ENCODE measurements around the gene PTCD1.

Gene PTCD1

DNA sequence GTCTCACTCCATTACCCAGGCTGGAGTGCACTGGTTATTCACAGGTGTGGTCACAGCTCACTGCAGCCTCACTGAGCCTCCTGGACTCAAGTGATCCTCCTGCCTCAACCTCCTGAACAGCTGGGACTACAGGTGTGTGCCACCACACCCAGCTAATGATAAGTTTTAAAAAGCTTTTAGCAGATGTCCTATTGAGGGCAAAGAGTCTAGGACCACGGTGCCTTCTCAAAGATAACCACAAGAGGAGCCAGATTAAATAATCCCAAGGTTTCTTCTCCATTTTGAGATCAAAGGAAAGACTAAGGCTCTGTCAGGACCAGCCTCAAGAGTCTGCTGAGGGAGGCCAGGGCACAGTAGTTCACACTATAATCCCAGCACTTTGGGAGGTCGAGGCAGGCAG lies 22.6 kb upstream of the PTCD1 start:
- Histone ChIP-seq H3K36me3 (ENCODE audit: insufficient read depth, low read length) (peaks cover 9% of the 10 kb centered on the region), H3K79me2 (ENCODE audit: control insufficient read depth, insufficient read depth, low read length, unreplicated experiment) (peaks cover 69% of the 10 kb centered on the region), H3K27me3 (ENCODE audit: insufficient read depth, low read length) (no peaks in the 10 kb centered on the region), H3K4me1 (ENCODE audit: control insufficient read depth, insufficient read depth, low read length, unreplicated experiment) (no peaks in the 10 kb centered on the region), H2AFZ (ENCODE audit: low read length, unreplicated experiment) (no peak overlapping the region), H3K4me3 (ENCODE audit: low read depth, low read length) (no peak overlapping the region), H3K27ac (ENCODE audit: low read depth, low read length) (no peak overlapping the region)

DNA sequence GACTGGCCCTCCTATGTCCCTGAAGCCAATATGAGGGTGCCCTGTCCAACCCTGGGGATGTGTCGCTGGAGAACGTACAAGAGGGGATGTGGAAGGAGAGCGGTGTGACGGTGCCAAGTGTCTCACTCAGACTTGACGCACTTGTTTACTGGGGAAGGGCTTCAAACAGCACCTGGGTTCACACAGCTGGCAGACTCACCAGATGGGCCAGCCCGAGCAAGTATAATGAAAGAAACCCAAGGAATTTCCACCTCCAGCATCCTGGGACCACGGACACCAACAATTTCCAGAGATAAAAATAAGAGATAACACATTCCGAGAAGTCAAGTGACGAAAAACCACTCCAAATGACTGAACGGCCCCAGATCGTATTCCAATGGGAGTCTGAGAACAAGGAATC lies 22.1 kb upstream of the PTCD1 start:
- H3K79me2 ChIP-seq (ENCODE audit: control insufficient read depth, insufficient read depth, low read length, unreplicated experiment): peaks cover 64% of the 10 kb centered on the region
- no peaks in the 10 kb centered on the region for H3K4me1 ChIP-seq (ENCODE audit: control insufficient read depth, insufficient read depth, low read length, unreplicated experiment)
- H2AFZ ChIP-seq (ENCODE audit: low read length, unreplicated experiment): no peak overlapping the region
- no peaks in the 10 kb centered on the region for H3K27me3 ChIP-seq (ENCODE audit: insufficient read depth, low read length)
- H3K27ac ChIP-seq (ENCODE audit: low read depth, low read length): no peak overlapping the region
- H3K36me3 ChIP-seq (ENCODE audit: insufficient read depth, low read length): peaks cover 9% of the 10 kb centered on the region
- H3K4me3 ChIP-seq (ENCODE audit: low read depth, low read length): no peak overlapping the region

DNA sequence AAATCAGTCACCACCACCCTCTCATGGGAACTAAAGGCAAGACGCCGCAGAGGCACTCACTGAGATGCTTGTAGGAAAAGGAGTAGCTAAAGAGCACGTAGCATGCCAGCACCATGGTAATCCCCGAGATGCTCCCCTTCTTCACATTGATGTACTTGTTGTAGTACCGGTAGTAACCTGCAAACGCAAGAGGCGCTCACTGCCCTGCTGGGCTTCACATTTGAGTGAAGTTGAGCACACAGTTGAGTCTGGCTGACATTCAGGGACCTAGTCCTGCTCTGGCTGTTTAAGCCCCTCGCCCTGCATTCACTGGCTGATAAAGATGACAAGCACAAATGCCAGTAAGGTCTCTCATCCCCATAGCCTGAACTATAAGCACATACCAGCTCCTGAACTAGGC lies 20.5 kb upstream of the PTCD1 start:
- no peaks in the 10 kb centered on the region for H3K4me1 ChIP-seq (ENCODE audit: control insufficient read depth, insufficient read depth, low read length, unreplicated experiment)
- H3K27me3 ChIP-seq (ENCODE audit: insufficient read depth, low read length): no peaks in the 10 kb centered on the region
- H3K79me2 ChIP-seq (ENCODE audit: control insufficient read depth, insufficient read depth, low read length, unreplicated experiment): peaks cover 48% of the 10 kb centered on the region
- peaks cover 13% of the 10 kb centered on the region for H3K36me3 ChIP-seq (ENCODE audit: insufficient read depth, low read length)
- H2AFZ ChIP-seq (ENCODE audit: low read length, unreplicated experiment): no peak overlapping the region
- no peak overlapping the region for H3K4me3 ChIP-seq (ENCODE audit: low read depth, low read length)
- no peak overlapping the region for H3K27ac ChIP-seq (ENCODE audit: low read depth, low read length)

DNA sequence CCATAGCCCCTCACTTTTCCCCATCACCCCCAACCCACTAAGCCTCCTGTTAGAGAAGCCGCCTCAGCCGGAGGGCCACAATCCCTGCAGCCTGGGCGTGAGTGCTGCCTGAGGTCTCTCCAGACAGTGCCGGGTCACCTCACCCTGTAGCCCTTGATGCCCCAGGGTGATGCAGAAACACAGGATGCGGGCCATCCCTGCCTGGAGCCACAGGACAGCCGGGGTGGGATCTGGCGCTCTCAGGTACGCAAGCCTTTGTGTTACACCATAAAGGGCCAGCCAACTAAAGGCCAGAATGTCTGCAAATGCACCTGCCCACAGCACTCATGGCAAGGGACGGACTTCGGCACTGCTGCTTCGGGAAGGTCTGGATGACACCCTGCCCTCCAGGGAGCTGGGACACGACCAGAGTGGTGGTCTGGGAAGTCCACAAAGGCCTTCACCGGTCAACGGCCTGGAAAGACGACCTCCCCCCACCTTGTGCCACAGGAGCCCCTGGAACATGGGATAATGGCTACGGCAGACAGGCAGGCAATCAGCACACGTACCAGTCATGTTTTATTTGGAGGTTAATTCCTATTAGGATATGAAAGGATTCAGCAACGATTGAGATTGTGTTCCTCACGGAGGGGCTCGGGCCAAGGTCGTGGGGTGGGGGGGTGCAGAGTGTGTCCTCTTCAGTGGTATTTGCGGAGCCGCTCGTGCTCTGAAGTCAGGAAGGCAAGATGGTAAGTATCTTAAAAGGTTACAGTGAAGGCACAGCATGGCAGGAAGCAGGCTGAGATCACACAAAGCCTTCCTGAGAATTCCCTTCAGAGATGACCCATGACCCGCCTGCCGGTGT lies 19.3 kb upstream of the PTCD1 start:
- Histone ChIP-seq H2AFZ (ENCODE audit: low read length, unreplicated experiment) (no peak overlapping the region), H3K79me2 (ENCODE audit: control insufficient read depth, insufficient read depth, low read length, unreplicated experiment) (peaks cover 36% of the 10 kb centered on the region), H3K4me3 (ENCODE audit: low read depth, low read length) (no peak overlapping the region), H3K27ac (ENCODE audit: low read depth, low read length) (no peak overlapping the region), H3K36me3 (ENCODE audit: insufficient read depth, low read length) (peaks cover 10% of the 10 kb centered on the region), H3K27me3 (ENCODE audit: insufficient read depth, low read length) (no peaks in the 10 kb centered on the region), H3K4me1 (ENCODE audit: control insufficient read depth, insufficient read depth, low read length, unreplicated experiment) (no peaks in the 10 kb centered on the region)

DNA sequence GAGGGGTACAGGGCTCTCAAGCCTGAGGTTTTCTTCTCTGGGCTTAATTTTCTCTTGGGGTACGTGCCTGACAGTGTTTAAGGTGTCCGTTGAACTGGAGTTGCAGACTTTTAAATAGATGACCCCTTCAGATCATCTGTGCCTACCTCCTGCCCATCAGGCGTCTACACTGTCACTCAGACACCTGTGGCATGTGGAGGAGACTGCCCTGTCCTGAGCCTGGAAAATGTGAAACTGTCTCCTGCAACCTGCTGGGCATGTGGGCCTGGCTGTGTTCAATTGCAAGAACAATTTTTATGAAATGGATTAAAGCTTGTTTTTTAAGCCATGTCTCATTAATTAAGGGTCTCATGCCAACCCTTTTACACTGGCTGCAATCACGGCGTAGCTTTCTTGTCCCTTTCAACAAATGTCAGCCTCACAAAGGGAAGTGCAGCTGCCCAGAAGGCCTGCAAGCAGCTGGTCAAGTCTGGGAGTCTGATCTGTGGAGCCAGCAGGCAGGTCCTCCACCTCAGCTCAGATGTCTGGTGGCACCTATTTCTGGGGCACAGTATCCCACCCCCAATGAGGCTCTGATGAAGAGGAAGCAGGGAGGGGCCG lies 18.6 kb upstream of the PTCD1 start:
- Histone ChIP-seq H3K4me3 (ENCODE audit: low read depth, low read length) (no peak overlapping the region), H3K4me1 (ENCODE audit: control insufficient read depth, insufficient read depth, low read length, unreplicated experiment) (no peaks in the 10 kb centered on the region), H2AFZ (ENCODE audit: low read length, unreplicated experiment) (no peak overlapping the region), H3K27me3 (ENCODE audit: insufficient read depth, low read length) (no peaks in the 10 kb centered on the region), H3K27ac (ENCODE audit: low read depth, low read length) (no peak overlapping the region), H3K79me2 (ENCODE audit: control insufficient read depth, insufficient read depth, low read length, unreplicated experiment) (peaks cover 30% of the 10 kb centered on the region), H3K36me3 (ENCODE audit: insufficient read depth, low read length) (peaks cover 10% of the 10 kb centered on the region)

DNA sequence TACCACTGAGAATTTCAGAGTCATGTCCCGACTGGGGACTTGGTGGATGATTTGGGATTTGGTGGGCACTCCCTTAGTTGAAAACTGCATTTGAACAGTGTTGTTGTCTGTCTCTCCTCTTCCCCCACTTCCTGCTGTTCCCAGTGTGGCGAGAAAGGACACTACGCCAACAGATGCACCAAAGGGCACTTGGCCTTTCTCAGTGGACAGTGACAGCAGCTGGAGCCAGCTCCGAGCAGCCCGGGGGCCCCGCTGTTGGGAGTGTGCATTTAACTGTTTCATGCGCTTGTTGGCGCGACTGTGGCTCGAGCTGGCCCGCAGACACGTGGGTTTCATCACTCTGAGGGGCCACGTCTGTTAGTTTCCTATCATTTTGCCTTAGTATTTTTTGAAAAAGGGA lies 17.7 kb upstream of the PTCD1 start:
- H2AFZ ChIP-seq (ENCODE audit: low read length, unreplicated experiment): no peak overlapping the region
- H3K36me3 ChIP-seq (ENCODE audit: insufficient read depth, low read length): peaks cover 10% of the 10 kb centered on the region
- no peaks in the 10 kb centered on the region for H3K4me1 ChIP-seq (ENCODE audit: control insufficient read depth, insufficient read depth, low read length, unreplicated experiment)
- no peak overlapping the region for H3K4me3 ChIP-seq (ENCODE audit: low read depth, low read length)
- no peaks in the 10 kb centered on the region for H3K27me3 ChIP-seq (ENCODE audit: insufficient read depth, low read length)
- H3K27ac ChIP-seq (ENCODE audit: low read depth, low read length): no peak overlapping the region
- H3K79me2 ChIP-seq (ENCODE audit: control insufficient read depth, insufficient read depth, low read length, unreplicated experiment): peaks cover 22% of the 10 kb centered on the region

DNA sequence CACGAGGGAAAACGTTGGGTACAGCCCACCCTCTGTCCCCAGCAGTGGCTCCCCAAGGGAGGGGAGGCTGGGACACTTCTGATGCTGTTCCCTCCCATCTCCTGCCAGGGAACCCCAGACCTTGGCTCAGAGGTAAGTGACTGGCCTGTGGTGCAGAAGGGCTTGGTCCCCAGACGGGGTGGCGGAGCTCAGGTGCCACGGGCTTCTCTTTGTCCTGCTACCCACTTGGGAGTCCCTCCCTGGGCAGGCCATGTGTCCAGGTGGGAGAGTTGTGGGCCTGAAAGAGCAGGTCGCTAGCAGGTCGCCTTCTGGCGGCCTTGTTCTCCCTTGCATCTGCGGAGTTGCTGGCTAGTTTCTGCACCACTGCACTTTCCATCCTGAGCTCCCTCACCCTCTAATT lies 17.3 kb upstream of the PTCD1 start:
- no peaks in the 10 kb centered on the region for H3K27me3 ChIP-seq (ENCODE audit: insufficient read depth, low read length)
- H2AFZ ChIP-seq (ENCODE audit: low read length, unreplicated experiment): no peak overlapping the region
- peaks cover 10% of the 10 kb centered on the region for H3K36me3 ChIP-seq (ENCODE audit: insufficient read depth, low read length)
- no peak overlapping the region for H3K27ac ChIP-seq (ENCODE audit: low read depth, low read length)
- H3K79me2 ChIP-seq (ENCODE audit: control insufficient read depth, insufficient read depth, low read length, unreplicated experiment): peaks cover 18% of the 10 kb centered on the region
- H3K4me3 ChIP-seq (ENCODE audit: low read depth, low read length): no peak overlapping the region
- no peaks in the 10 kb centered on the region for H3K4me1 ChIP-seq (ENCODE audit: control insufficient read depth, insufficient read depth, low read length, unreplicated experiment)

DNA sequence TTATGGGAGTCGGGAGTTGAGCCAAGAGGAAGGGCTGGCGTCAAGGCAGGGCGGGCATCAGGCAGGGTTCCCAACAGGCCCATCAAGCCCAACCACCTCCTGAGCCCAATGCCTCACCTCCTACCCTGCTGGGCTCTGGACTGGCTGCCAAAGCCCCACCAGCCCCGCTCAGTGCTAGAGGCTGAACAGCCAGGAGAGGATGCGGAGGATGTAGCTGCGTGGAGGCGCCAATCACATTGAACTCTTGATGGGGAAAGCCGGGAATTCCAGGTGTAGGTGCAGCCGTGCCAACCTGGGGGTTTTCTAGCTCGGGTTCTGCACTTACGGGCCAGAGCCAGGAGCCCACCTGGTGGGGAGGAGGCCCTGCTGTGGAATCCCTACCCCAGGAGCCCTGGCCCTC lies 14.5 kb upstream of the PTCD1 start:
- Histone ChIP-seq H3K79me2 (ENCODE audit: control insufficient read depth, insufficient read depth, low read length, unreplicated experiment) (no peaks in the 10 kb centered on the region), H3K4me3 (ENCODE audit: low read depth, low read length) (no peak overlapping the region), H2AFZ (ENCODE audit: low read length, unreplicated experiment) (no peak overlapping the region), H3K27me3 (ENCODE audit: insufficient read depth, low read length) (no peaks in the 10 kb centered on the region), H3K27ac (ENCODE audit: low read depth, low read length) (no peak overlapping the region), H3K4me1 (ENCODE audit: control insufficient read depth, insufficient read depth, low read length, unreplicated experiment) (no peaks in the 10 kb centered on the region), H3K36me3 (ENCODE audit: insufficient read depth, low read length) (peaks cover 20% of the 10 kb centered on the region; the same call in 1 of the 2 replicates)

DNA sequence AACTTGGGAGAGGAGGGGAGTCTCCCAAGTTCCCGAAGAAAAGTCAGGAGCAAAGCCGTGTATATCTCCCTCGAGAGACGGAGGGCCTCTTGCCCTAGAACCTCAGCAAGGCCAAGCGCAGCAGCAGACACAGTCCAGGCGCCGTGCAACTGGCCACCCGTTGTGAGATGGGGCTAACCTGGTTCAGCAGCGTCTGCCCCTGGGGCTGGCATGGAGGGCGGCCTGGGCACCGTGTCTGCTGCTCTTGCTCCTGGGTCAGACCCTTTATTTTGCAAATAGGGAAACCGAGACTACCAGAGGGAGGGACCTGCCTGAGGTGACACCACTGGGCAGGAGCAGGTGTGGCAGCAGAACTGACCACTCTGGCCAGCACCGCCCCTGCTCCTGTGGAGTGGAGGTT lies 13.9 kb upstream of the PTCD1 start:
- no peaks in the 10 kb centered on the region for H3K79me2 ChIP-seq (ENCODE audit: control insufficient read depth, insufficient read depth, low read length, unreplicated experiment)
- no peaks in the 10 kb centered on the region for H3K4me1 ChIP-seq (ENCODE audit: control insufficient read depth, insufficient read depth, low read length, unreplicated experiment)
- peaks cover 20% of the 10 kb centered on the region; the same call in 1 of the 2 replicates for H3K36me3 ChIP-seq (ENCODE audit: insufficient read depth, low read length)
- no peaks in the 10 kb centered on the region for H3K27me3 ChIP-seq (ENCODE audit: insufficient read depth, low read length)
- H3K27ac ChIP-seq (ENCODE audit: low read depth, low read length): no peak overlapping the region
- H2AFZ ChIP-seq (ENCODE audit: low read length, unreplicated experiment): no peak overlapping the region
- no peak overlapping the region for H3K4me3 ChIP-seq (ENCODE audit: low read depth, low read length)

DNA sequence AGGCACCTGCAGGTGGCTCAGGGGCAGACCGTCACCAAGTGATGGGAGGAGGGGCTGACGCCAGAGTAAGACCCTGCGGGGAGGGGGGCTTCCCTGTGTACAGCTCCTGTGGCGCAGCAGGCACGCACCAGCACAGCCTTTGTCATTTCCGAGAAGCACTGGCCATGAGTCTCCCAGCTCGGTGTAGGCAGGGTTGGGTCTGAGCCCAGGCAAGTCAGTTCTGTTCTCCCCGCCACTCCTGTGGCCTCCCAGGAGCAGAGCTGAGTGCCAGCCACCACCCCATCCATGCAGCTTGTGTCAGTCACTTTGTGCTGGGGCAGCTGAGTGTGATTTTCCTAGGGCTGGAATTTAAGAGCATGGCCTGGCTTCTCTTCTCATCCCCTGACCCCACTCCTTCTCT lies 13.3 kb upstream of the PTCD1 start:
- Histone ChIP-seq H3K4me3 (ENCODE audit: low read depth, low read length) (no peak overlapping the region), H3K36me3 (ENCODE audit: insufficient read depth, low read length) (peaks cover 20% of the 10 kb centered on the region; the same call in 1 of the 2 replicates), H3K27me3 (ENCODE audit: insufficient read depth, low read length) (no peaks in the 10 kb centered on the region), H3K27ac (ENCODE audit: low read depth, low read length) (no peak overlapping the region), H2AFZ (ENCODE audit: low read length, unreplicated experiment) (no peak overlapping the region), H3K79me2 (ENCODE audit: control insufficient read depth, insufficient read depth, low read length, unreplicated experiment) (no peaks in the 10 kb centered on the region), H3K4me1 (ENCODE audit: control insufficient read depth, insufficient read depth, low read length, unreplicated experiment) (no peaks in the 10 kb centered on the region)

DNA sequence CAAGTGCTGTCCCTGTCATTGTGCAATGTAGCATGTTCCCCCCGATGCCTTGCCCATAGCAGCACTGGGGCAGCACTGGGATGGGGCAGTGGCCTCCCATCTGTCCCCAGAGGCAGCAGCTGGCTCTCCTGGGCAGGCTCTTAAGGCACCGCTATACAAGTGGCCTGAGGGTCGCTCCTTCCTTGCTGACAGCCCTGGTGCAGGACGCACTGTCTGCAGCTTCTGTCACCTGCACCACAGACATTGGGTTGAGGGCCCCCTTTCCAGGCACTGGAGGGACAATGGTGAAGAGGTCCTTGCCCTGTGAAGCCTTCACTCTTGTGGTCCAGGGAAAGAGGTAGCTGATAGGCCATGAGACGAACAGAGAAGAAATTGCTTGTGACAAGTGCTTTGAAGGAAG lies 10.7 kb upstream of the PTCD1 start:
- no peaks in the 10 kb centered on the region for H3K27me3 ChIP-seq (ENCODE audit: insufficient read depth, low read length)
- H3K4me3 ChIP-seq (ENCODE audit: low read depth, low read length): no peak overlapping the region
- no peaks in the 10 kb centered on the region for H3K79me2 ChIP-seq (ENCODE audit: control insufficient read depth, insufficient read depth, low read length, unreplicated experiment)
- H3K27ac ChIP-seq (ENCODE audit: low read depth, low read length): no peak overlapping the region
- no peak overlapping the region for H2AFZ ChIP-seq (ENCODE audit: low read length, unreplicated experiment)
- H3K4me1 ChIP-seq (ENCODE audit: control insufficient read depth, insufficient read depth, low read length, unreplicated experiment): no peaks in the 10 kb centered on the region
- H3K36me3 ChIP-seq (ENCODE audit: insufficient read depth, low read length): peaks cover 24% of the 10 kb centered on the region
